WERI-Rb-1 (cell line): Measurements from ENCODE around the gene AP3S2.

ENCODE experiments used
- DNase-seq: peaks from one replicate; pipeline ENCODE4 v3.0.0-alpha.2; 2020
- H3K27ac ChIP-seq: fragments of 250-450 bp; sonication (Bioruptor Pico); 2 replicates; pipeline ENCODE4 v1.5.1; 2020; ENCODE audit warnings: mild to moderate bottlenecking, moderate library complexity
- H3K27me3 ChIP-seq: fragments of 250-450 bp; sonication (Bioruptor Pico); 2 replicates; pipeline ENCODE4 v1.5.1; 2021; ENCODE audit warnings: mild to moderate bottlenecking, low read depth, moderate library complexity; ENCODE audit not compliant: insufficient read depth, severe bottlenecking
- H3K36me3 ChIP-seq: fragments of 250-450 bp; sonication (Bioruptor Pico); 2 replicates; pipeline ENCODE4 v1.5.1; 2020; ENCODE audit warnings: mild to moderate bottlenecking, moderate library complexity
- H3K4me3 ChIP-seq: 2 replicates; pipeline ENCODE4 v1.5.1; 2011; ENCODE audit warnings: low read depth, mild to moderate bottlenecking, control low read depth, low read length
- H3K9me3 ChIP-seq: fragments of 250-450 bp; sonication (Bioruptor Pico); 2 replicates; pipeline ENCODE4 v1.5.1; 2021; ENCODE audit warnings: mild to moderate bottlenecking, moderate library complexity; ENCODE audit not compliant: severe bottlenecking
- CTCF ChIP-seq: IDR thresholded peaks from 2 replicates; pipeline ENCODE4 v1.5.1; 2011; ENCODE audit warnings: low read depth, mild to moderate bottlenecking, control low read depth, inconsistent platforms, low read length

The AP3S2 gene

DNA sequence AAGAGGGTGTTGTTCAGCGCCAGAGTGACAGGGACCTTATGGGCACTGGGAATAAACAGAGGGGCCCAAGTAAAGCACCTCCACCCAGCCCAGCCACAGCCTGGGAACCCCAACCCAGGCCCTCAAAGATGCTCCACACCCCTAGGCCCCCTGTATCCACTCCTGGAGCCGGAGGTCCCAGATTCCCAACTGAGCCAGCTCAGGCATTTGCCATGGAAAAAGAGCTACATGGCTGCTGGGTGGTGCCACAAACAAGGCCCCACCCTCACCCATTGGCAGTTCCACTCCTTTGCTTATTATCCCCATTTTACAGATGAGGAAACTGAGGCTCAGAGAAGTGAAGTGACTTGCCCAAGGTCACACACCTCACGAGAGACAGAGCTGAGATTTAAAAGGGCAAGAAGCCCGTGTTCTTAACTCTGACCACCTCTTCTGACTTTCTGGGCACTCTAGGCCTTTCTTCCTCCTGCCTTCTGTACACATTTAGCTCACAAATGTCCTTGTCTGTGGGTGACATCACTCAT lies 96.1 kb downstream of the AP3S2 start:
- Histone ChIP-seq H3K36me3 (no peaks in the 10 kb centered on the region), H3K9me3 (no peaks in the 10 kb centered on the region), H3K27ac (no peak overlapping the region), H3K27me3 (no peaks in the 10 kb centered on the region), H3K4me3 (no peak overlapping the region)
- TF ChIP-seq CTCF: no peak
- DNase-seq: no peak

- Histone ChIP-seq H3K9me3 (no peaks in the 10 kb centered on the region), H3K27me3 (no peaks in the 10 kb centered on the region), H3K4me3 (no peak overlapping the region), H3K27ac (no peak overlapping the region), H3K36me3 (no peaks in the 10 kb centered on the region)
- DNase-seq: no peak
- TF ChIP-seq CTCF: no peak
These were observed 97.8 kb downstream of the AP3S2 start for GRCh38 chr15:89795996-89796395.

DNA sequence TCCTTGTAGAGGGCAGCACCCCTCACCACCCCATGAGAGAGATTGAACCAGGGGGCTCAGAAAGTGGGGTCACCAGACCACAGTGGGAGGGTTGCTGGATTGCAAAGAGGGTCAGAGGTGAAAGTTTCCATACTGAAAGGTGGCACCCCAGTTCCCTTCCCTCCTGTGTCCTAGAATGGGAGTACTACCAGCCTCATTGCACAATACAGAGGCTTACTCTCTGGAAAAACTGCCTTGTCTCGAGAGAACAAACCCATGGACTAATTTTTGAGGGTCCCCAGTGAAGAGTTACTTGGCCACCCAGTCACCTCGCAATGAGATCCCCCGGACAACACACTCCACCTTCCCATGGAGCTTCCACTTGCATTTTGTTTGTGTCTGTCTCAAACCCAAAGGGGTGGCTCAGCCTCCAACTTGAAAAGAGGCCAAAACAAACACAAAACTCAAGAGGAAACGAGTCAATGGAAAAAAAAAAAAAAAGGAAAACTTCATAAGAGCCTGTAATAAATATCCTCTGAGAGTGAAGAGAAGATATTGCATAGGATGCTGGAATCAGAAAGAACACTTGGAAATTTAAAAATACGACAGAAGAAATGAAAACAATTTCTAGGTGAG lies 99.1 kb downstream of the AP3S2 start:
- TF ChIP-seq CTCF: no peak

DNA sequence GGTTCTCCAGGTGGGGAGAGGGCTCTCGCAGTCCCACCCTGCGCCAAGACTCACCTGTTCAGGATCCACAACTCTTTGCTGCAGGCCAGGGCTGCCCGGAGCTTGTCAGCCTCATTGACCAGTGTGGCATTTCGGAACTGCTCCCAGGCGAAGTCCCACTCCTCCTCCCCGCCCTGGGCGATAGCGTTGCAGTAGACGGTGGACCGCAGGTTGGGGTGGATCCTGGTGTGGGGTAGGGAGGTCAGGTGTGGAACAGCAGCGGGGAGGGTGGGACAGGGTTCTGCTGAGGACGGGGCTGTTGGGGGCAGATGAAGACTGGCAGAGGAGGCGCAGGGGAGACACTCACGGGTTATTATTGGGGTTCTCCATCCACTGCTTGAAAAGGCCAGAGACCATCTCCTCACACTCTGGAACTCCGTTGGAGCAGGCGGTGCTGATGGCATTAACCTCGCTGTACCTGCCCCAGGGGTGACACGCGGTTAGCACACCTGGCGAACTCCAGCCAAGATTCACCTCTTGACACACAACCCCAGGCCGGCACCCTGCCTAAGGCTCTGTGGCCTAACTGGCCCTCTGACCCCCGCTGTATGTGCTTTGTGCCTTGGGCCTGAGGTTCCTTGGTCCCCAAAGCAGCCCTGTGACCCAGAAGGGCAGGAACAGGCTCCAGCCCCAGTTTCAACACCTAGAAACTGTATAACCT lies 101.5 kb downstream of the AP3S2 start:
- H3K36me3 ChIP-seq: no peaks in the 10 kb centered on the region

More for the DNA sequence above, 99.1 kb downstream of the AP3S2 start:
- DNase-seq: no peak
- Histone ChIP-seq H3K27ac (no peak overlapping the region), H3K36me3 (no peaks in the 10 kb centered on the region), H3K27me3 (no peaks in the 10 kb centered on the region), H3K4me3 (no peak overlapping the region), H3K9me3 (no peaks in the 10 kb centered on the region)

DNA sequence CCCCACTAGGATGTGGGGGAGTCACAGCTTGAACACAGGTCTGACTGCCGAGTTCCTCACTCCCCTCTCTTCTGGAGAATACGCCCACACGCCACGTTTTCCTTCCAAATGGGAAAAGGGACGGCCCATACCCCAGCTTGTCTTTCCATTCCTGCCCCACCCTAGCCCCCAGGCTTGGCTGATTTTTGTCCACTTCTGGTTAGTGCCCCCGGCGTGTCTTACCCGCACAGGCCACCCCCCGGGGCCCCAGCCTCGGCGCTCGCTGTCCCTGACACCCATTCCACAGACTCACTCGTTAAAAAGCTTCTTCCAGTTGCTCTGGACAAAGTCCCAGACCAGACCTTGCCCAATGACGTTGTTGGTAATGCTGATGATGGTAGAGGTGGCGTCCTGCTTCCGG lies 103.1 kb downstream of the AP3S2 start:
- H3K36me3 ChIP-seq: no peaks in the 10 kb centered on the region
- TF ChIP-seq CTCF: no peak

More for the DNA sequence above, 101.5 kb downstream of the AP3S2 start:
- H3K27me3 ChIP-seq: no peaks in the 10 kb centered on the region
- no peak overlapping the region for H3K27ac ChIP-seq
- H3K9me3 ChIP-seq: peaks cover 6% of the 10 kb centered on the region
- DNase-seq: no peak
- TF ChIP-seq CTCF: no peak
- H3K4me3 ChIP-seq: no peak overlapping the region

More for the DNA sequence above, 103.1 kb downstream of the AP3S2 start:
- Histone ChIP-seq H3K27me3 (no peaks in the 10 kb centered on the region), H3K9me3 (peaks cover 6% of the 10 kb centered on the region), H3K27ac (no peak overlapping the region), H3K4me3 (no peak overlapping the region)
- no peak for DNase-seq
